HepG2 (cell line): Measurements from ENCODE around the gene DCDC2. TPM values are rescaled to one million over a fixed set of nuclear protein-coding genes. Genes with fewer than 3 reads are reported as not detected.

Source experiments
- ATAC-seq: fragments of 200-7000 bp; cut with Tn5 transposase; 3 replicates; pipeline ENCODE4 v1.9.1; 2020; ENCODE audit warnings: mild to moderate bottlenecking, moderate library complexity
- BruUV-seq: library from RNA; stranded (reverse); fragments of 400-500 nt; replicated peaks from 2 replicates; lab custom pipeline; 2021; lab: Mats Ljungman, UMichigan
- CTCF ChIA-PET: fragments of 300-600 bp; formaldehyde crosslinking; extraction: SDS; loops from one replicate; lab custom pipeline; 2021; ENCODE audit warnings: low total read pairs, inconsistent platforms, low intra/inter-chr PET ratio; lab: Yijun Ruan, JAX
- POLR2A ChIA-PET: fragments of 350-600 bp; sonication (Branson Sonifier 250); formaldehyde crosslinking; loops from one replicate; lab custom pipeline; 2020; ENCODE audit warnings: antibody characterized with exemption, inconsistent platforms; lab: Yijun Ruan, JAX
- DNase-seq: peaks from one replicate; pipeline ENCODE4 v3.0.0-alpha.2; 2015; ENCODE audit warnings: low spot score
- FAIRE-seq: peaks from 3 replicates; lab custom pipeline; 2011; peaks lifted over from hg19 to GRCh38; lab: Jason Lieb, UNC
- H2AFZ ChIP-seq: one replicate; pipeline ENCODE4 v1.6.1; 2011; ENCODE audit warnings: low read length, inconsistent platforms
- H3K27ac ChIP-seq: fragments of 300-600 bp; 3 replicates; pipeline ENCODE4 v1.8.0; 2011; ENCODE audit warnings: mixed run types, mild to moderate bottlenecking, mixed read lengths, low read length, inconsistent platforms; ENCODE audit not compliant: insufficient read depth; ENCODE audit errors: extremely low read length
- H3K27me3 ChIP-seq, 2 experiments: fragments of 200-600 bp in 1 of 2; 2 replicates in 1 of 2; 3 replicates in 1 of 2; pipeline versions ENCODE4 v1.6.0 to v1.8.0; 2011; ENCODE audit warnings: low read length in 2 of 2, mild to moderate bottlenecking in 2 of 2, moderate library complexity in 2 of 2, inconsistent platforms in 1 of 2; ENCODE audit not compliant: insufficient read depth in 2 of 2, control insufficient read depth in 1 of 2
- H3K36me3 ChIP-seq, 2 experiments: fragments of 200-600 bp in 1 of 2; replicated peaks in 1 of 2; 2 replicates in 1 of 2; 3 replicates in 1 of 2; pipeline versions ENCODE4 v1.5.1 to v1.8.0; 2011; ENCODE audit warnings: low read length in 2 of 2, inconsistent platforms in 1 of 2; ENCODE audit not compliant: insufficient read depth in 2 of 2, control insufficient read depth in 1 of 2
- H3K4me1 ChIP-seq: 2 replicates; pipeline ENCODE4 v1.5.1; 2012; ENCODE audit warnings: low read length, inconsistent platforms; ENCODE audit not compliant: insufficient read depth
- H3K4me2 ChIP-seq: 2 replicates; pipeline ENCODE4 v1.6.0; 2011; ENCODE audit warnings: low read depth, low read length, inconsistent platforms
- H3K4me3 ChIP-seq, 3 experiments: fragments of 200-600 bp in 1 of 3; sonication (generic), shearing (Covaris generic) in 1 of 3; replicated peaks in 1 of 3; 2 replicates each; pipeline ENCODE4 v1.5.1; 2011 to 2016; ENCODE audit warnings: low read length in 3 of 3, inconsistent platforms in 2 of 3, low read depth in 2 of 3, mild to moderate bottlenecking in 2 of 3, control low read depth in 1 of 3, mixed read lengths in 1 of 3; ENCODE audit not compliant: insufficient read depth in 1 of 3
- H3K79me2 ChIP-seq: one replicate; pipeline ENCODE4 v1.6.1; 2011; ENCODE audit warnings: low read length, inconsistent platforms; ENCODE audit not compliant: insufficient read depth
- H3K9ac ChIP-seq: 2 replicates; pipeline ENCODE4 v1.6.0; 2011; ENCODE audit warnings: mild to moderate bottlenecking, low read depth, low read length, inconsistent platforms; ENCODE audit not compliant: insufficient read depth
- H3K9me3 ChIP-seq: 2 replicates; pipeline ENCODE4 v1.5.1; 2012; ENCODE audit warnings: mild to moderate bottlenecking, low read length
- H4K20me1 ChIP-seq: 2 replicates; pipeline ENCODE4 v1.6.0; 2011; ENCODE audit warnings: inconsistent platforms, mild to moderate bottlenecking, low read length, moderate library complexity; ENCODE audit not compliant: insufficient read depth
- BRF2 ChIP-seq: sonication (generic); formaldehyde crosslinking; IDR thresholded peaks from 2 replicates; pipeline ENCODE4 v1.8.1; 2022; ENCODE audit warnings: mild to moderate bottlenecking, missing genetic modification reagents
- CHCHD3 ChIP-seq: sonication (generic); formaldehyde crosslinking; IDR thresholded peaks from 2 replicates; pipeline ENCODE4 v1.8.0; 2022; ENCODE audit warnings: mild to moderate bottlenecking, missing genetic modification reagents, moderate library complexity
- DPF2 ChIP-seq: sonication (generic); formaldehyde crosslinking; IDR thresholded peaks from 2 replicates; pipeline ENCODE4 v1.4.0; 2020; ENCODE audit warnings: mild to moderate bottlenecking, low read depth, missing genetic modification reagents, borderline replicate concordance
- KDM1A ChIP-seq: IDR thresholded peaks from 2 replicates; pipeline ENCODE4 v1.6.1; 2016; ENCODE audit warnings: missing compliant biosample characterization
- LCORL ChIP-seq, 2 experiments: fragments of 450-650 bp in 1 of 2; sonication (generic) in 1 of 2; formaldehyde crosslinking in 1 of 2; IDR thresholded peaks; 2 replicates each; pipeline versions ENCODE4 v1.5.0 to v1.6.1; 2017 to 2020; ENCODE audit warnings: antibody characterized with exemption in 1 of 2, missing genetic modification reagents in 1 of 2
- MTF1 ChIP-seq: sonication (generic); formaldehyde crosslinking; IDR thresholded peaks from 2 replicates; pipeline ENCODE4 v1.5.0; 2020; ENCODE audit warnings: missing genetic modification reagents
- NFE2L2 ChIP-seq: fragments of 150-350 bp; IDR thresholded peaks from 2 replicates; pipeline ENCODE4 v1.6.1; 2014; ENCODE audit warnings: low read length
- RERE ChIP-seq: IDR thresholded peaks from 2 replicates; pipeline ENCODE4 v1.6.1; 2016; ENCODE audit warnings: low read depth, missing genetic modification reagents, missing compliant biosample characterization
- RFX1 ChIP-seq: fragments of 450-650 bp; IDR thresholded peaks from 2 replicates; pipeline ENCODE4 v1.6.1; 2017
- STAT5B ChIP-seq: sonication (generic); formaldehyde crosslinking; IDR thresholded peaks from 2 replicates; pipeline ENCODE4 v1.4.0; 2020; ENCODE audit warnings: missing genetic modification reagents
- TBX2 ChIP-seq: sonication (generic); formaldehyde crosslinking; IDR thresholded peaks from 2 replicates; pipeline ENCODE4 v1.5.0; 2020; ENCODE audit warnings: missing genetic modification reagents, mild to moderate bottlenecking, borderline replicate concordance
- ZNF20 ChIP-seq: sonication (generic); formaldehyde crosslinking; IDR thresholded peaks from 2 replicates; pipeline ENCODE4 v1.4.0; 2020; ENCODE audit warnings: mild to moderate bottlenecking, moderate library complexity, missing genetic modification reagents
- ZNF230 ChIP-seq: sonication (generic); formaldehyde crosslinking; IDR thresholded peaks from 2 replicates; pipeline ENCODE4 v1.4.0; 2020; ENCODE audit warnings: mild to moderate bottlenecking, missing genetic modification reagents
- ZNF550 ChIP-seq: sonication (generic); formaldehyde crosslinking; IDR thresholded peaks from 2 replicates; pipeline ENCODE4 v1.4.0; 2020; ENCODE audit warnings: mild to moderate bottlenecking, missing genetic modification reagents, borderline replicate concordance
- ZNF713 ChIP-seq: sonication (generic); formaldehyde crosslinking; IDR thresholded peaks from 2 replicates; pipeline ENCODE4 v1.4.0; 2020; ENCODE audit warnings: mild to moderate bottlenecking, missing genetic modification reagents
- ZXDC ChIP-seq: sonication (generic); formaldehyde crosslinking; IDR thresholded peaks from 2 replicates; pipeline ENCODE4 v1.5.0; 2020; ENCODE audit warnings: mild to moderate bottlenecking, missing genetic modification reagents
- WGBS: methylation state at CpG from one replicate; pipeline ENCODE4 v1.1.6; 2017; ENCODE audit warnings: low lambda C conversion rate; 5-methylcytosine and 5-hydroxymethylcytosine counted together
- in situ Hi-C: cut with HindIII; loops from 2 replicates; pipeline ENCODE4 v1.10.0; 2017; ENCODE audit warnings: low pct_unique_long_range_greater_than_20kb; ENCODE audit not compliant: extremely low pct_ligation_motif_present
- intact Hi-C: fragments of 100-400 bp; cut with micrococcal nuclease; formaldehyde crosslinking; loops from one replicate; pipeline ENCODE4 v1.10.0; 2022; ENCODE audit not compliant: unreplicated experiment
- polyA plus RNA-seq, 8 experiments: library from polyadenylated mRNA; depleted of rRNA in 3 of 8; stranded (reverse) in 7 of 8; unstranded in 1 of 8; fragments of >200 nt; fragmentation: Illumina TruSeq in 4 of 8; extraction: Trizol in 4 of 8; gene quantifications; 2 replicates each; pipeline versions ENCODE4 v1.2.1 to v1.2.3, GENCODE V29; 2011 to 2016; ENCODE audit warnings: low read depth in 4 of 8, missing spikeins in 1 of 8, mixed read lengths in 1 of 8; ENCODE audit not compliant: insufficient read depth in 1 of 8
- total RNA-seq, 5 experiments: library from RNA; depleted of rRNA; stranded (reverse); fragments of >200 nt; fragmentation: Illumina TruSeq; extraction: Trizol; gene quantifications; 2 replicates each; pipeline ENCODE4 v1.2.3, GENCODE V29; 2016; ENCODE audit warnings: low read depth in 1 of 5

Gene DCDC2
- total and polyA plus RNA-seq, 2 of the 13 experiments (the other 11 are each of a cell fraction or from before 2014, with no cell fraction given): 9.0 to 36.2 TPM

- 46% methylated on average over 4 of the region's 4 CpGs for WGBS
These were observed 2.5 kb downstream of the DCDC2 start for GRCh38 chr6:24355393-24355792.

More at GRCh38 chr6:24355393-24355792, 2.5 kb downstream of the DCDC2 start:
- Histone ChIP-seq H2AFZ (no peak overlapping the region), H3K4me3 (peak overlapping the region; percentile 69 to 81 (median 81); a peak in 5 of 6 replicates), H3K9ac (peak overlapping the region; percentile 79), H3K79me2 (peaks cover 73% of the 10 kb centered on the region), H3K27me3 (no peaks in the 10 kb centered on the region; a peak in 1 of 5 replicates), H4K20me1 (peaks cover 3% of the 10 kb centered on the region; the same call in 1 of the 2 replicates), H3K4me2 (peak overlapping the region; percentile 91), H3K27ac (peak overlapping the region; percentile 27), H3K9me3 (no peaks in the 10 kb centered on the region), H3K4me1 (peaks cover 57% of the 10 kb centered on the region), H3K36me3 (peaks cover 6 to 17% of the 10 kb centered on the region in 2 experiments)
- BruUV-seq: no TSS peak
- DNase-seq (no peak), ATAC-seq (no peak), FAIRE-seq (no peak)
- in situ Hi-C loops (no loop called here), intact Hi-C loops (no loop called here)
- POLR2A ChIA-PET: no interaction called here
- no peak for TF ChIP-seq TBX2 (CRISPR knock-in tag)
- no peak for TF ChIP-seq ZXDC (CRISPR knock-in tag)
- no peak for TF ChIP-seq CHCHD3
- no peak for TF ChIP-seq KDM1A
- TF ChIP-seq ZNF20 (CRISPR knock-in tag): no peak
- no peak for TF ChIP-seq NFE2L2
- TF ChIP-seq RERE: no peak
- TF ChIP-seq DPF2 (CRISPR knock-in tag): no peak
- TF ChIP-seq ZNF550 (CRISPR knock-in tag): no peak
- no peak for TF ChIP-seq MTF1
- TF ChIP-seq RFX1: no peak
- no peak for TF ChIP-seq ZNF230 (CRISPR knock-in tag)
- TF ChIP-seq ZNF713 (CRISPR knock-in tag): no peak
- no peak for TF ChIP-seq STAT5B (CRISPR knock-in tag)
- no peak for TF ChIP-seq BRF2 (CRISPR knock-in tag)
- no peak for TF ChIP-seq LCORL (IDR thresholded peaks at IDR 0.05)
- TF ChIP-seq LCORL (CRISPR knock-in tag; IDR thresholded peaks at IDR 0.05): no peak
- CTCF ChIA-PET: interaction anchor here (1.4 to 3.6 kb wide), 2 partner anchors 31 to 72 kb away, joined by 4 to 15 read pairs; no protein-coding TSS in a partner anchor
